WI38 (cell line): ENCODE results near the gene PKMYT1.

Experiments
- H3K4me3 ChIP-seq: 2 replicates; pipeline ENCODE4 v1.5.1; 2011; ENCODE audit warnings: low read depth, mild to moderate bottlenecking, control low read depth, low read length
- TF ChIP-seq, protein P1 (sequence below): IDR thresholded peaks from 2 replicates; pipeline ENCODE4 v1.5.1; 2012; ENCODE audit warnings: low read depth, mild to moderate bottlenecking, control low read depth, low read length

PKMYT1 gene

DNA sequence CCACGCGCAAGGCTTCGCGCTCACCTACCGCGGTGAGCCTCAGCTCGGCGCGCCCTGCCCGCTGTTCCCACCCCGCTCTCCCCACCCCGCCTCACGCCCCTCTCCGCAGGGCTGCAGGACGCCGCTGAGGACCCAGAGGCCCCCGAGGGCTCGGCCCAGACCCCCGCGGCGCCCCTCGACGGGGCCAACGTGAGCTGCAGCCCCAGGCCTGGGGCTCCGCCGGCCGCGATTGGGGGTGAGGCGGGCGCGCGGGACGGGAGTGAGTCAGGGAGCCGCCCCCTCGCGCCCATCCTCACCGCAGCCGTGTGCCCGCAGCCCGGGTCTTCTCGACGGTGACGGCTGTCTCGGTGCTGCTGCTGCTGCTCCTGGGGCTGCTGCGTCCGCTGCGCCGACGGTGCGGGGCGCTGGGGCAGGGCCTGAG lies 13.0 kb downstream of the PKMYT1 start:
- TF ChIP-seq, protein P1, sequence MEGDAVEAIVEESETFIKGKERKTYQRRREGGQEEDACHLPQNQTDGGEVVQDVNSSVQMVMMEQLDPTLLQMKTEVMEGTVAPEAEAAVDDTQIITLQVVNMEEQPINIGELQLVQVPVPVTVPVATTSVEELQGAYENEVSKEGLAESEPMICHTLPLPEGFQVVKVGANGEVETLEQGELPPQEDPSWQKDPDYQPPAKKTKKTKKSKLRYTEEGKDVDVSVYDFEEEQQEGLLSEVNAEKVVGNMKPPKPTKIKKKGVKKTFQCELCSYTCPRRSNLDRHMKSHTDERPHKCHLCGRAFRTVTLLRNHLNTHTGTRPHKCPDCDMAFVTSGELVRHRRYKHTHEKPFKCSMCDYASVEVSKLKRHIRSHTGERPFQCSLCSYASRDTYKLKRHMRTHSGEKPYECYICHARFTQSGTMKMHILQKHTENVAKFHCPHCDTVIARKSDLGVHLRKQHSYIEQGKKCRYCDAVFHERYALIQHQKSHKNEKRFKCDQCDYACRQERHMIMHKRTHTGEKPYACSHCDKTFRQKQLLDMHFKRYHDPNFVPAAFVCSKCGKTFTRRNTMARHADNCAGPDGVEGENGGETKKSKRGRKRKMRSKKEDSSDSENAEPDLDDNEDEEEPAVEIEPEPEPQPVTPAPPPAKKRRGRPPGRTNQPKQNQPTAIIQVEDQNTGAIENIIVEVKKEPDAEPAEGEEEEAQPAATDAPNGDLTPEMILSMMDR, result no peak
- no peak overlapping the region for H3K4me3 ChIP-seq

DNA sequence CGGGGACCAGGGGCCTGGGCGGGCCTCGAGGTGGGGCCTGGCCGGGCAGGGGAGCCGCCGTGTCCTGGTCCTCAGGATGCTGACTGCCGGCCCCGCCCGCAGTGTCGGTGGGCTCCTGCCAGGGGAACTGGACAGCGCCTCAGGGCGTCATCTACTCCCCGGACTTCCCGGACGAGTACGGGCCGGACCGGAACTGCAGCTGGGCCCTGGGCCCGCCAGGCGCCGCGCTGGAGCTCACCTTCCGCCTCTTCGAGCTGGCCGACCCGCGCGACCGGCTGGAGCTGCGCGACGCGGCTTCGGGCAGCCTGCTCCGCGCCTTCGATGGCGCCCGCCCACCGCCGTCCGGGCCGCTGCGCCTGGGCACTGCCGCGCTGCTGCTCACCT lies 13.4 kb downstream of the PKMYT1 start:
- TF ChIP-seq, protein P1, result no peak
- H3K4me3 ChIP-seq, result no peak overlapping the region

DNA sequence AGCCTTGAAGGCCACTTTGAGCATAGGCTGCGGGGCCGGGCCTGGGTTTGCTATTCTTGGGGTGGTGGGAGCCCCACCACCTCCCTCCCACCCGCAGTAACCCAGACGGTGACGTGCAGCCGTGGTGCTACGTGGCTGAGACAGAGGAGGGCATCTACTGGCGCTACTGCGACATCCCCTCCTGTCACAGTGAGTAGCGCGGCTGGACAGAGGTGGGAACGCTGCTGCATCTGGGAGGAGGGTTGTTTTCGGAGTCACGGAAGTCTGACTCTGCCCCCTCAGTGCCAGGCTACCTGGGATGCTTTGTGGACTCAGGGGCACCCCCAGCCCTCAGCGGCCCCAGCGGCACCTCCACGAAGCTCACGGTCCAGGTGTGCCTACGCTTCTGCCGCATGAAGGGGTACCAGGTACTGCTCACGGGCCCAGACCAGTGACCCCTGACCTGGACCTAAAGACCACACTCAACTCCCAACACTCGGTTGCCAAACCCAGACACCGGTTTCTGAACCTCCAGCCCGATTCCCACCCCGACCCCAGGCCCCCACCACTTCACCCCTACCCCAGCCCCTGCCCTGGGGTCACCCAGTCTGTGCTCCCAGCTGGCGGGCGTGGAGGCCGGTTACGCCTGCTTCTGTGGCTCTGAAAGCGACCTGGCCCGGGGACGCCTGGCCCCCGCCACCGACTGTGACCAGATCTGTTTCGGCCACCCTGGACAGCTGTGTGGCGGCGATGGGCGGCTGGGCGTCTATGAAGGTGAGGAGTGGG lies 14.0 kb downstream of the PKMYT1 start:
- H3K4me3 ChIP-seq, result no peak overlapping the region
- TF ChIP-seq, protein P1, result no peak

DNA sequence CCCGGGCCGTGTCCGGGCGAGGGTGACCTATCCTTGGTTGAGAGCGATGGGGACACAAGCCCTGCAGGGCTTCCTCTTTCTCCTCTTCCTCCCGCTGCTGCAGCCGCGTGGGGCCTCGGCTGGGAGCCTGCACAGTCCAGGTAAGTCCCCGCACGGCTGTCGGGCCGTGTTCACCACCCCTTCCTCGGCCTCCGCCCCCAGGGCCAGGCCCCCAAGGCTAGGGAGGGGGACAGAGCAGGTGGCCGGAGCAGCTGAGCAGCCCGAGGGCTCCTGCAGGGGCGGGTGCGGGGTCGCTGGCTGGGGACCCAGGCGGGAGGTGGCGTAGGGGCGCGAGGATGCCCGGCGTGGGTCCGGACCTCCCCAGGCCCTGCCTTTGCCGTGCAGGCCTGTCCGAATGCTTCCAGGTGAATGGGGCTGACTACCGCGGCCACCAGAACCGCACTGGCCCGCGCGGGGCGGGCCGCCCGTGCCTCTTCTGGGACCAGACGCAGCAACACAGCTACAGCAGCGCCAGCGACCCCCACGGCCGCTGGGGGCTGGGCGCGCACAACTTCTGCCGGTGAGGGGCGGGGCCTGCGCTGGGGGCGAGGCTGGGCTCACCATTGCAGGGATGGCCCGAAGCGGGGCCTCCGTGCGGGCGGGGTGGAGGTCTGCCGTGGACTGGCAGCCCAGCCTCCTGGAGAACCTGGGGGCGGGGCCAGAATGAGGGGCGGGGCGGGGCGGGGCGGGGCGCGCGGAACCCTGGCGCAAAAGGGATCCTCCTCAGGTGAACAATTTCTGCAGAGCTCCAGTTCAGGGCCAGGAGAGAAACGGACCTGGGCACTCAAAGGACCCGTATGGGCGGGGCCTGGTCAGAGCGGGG lies 15.5 kb downstream of the PKMYT1 start:
- TF ChIP-seq, protein P1, result no peak

DNA sequence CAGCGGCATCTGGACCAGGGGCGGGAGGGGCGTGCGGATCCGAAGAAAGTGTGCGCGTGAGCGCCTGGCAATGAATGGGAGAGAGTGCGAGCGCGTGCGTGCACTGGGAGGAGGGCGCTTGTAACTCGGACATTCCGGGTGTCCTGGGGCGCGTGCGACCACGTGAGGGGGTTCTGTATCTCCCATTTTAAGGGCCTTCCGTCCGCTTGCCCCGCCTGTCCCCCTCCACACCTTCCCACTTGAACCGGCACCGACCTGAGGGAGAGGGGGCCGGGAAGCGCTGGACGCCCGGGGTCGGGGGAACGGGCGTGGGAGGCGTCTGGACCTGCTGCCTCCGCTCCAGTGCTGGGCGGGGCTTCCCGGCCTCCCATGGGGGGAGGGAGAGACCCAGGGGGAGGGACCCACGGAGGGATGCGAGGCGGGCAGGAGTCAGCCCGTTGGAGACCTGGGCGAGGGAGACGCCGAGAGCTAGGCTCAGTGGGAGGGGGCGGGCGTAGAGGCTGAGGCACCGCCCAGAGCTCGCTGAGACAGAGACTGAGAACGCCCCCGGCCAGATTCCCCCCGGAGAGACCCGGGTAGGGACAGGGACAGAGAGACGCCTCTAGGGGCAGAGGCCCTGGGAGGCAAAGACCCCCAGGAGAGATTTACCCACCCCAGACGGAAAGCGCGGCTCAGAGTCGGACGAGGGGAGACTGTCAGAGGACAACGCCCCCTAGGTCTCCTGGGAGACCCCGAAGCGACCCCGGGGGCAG lies 16.3 kb downstream of the PKMYT1 start, which contains the start of gene KREMEN2:
TSS of gene KREMEN2 (plus strand) at position 553 of the 752 bp plus-strand sequence. CDS start 246 bp downstream, outside the sequence.
- TF ChIP-seq, protein P1, result no peak
- H3K4me3 ChIP-seq, result no peak within 1 kb of the TSS

More for the DNA sequence above, 15.5 kb downstream of the PKMYT1 start:
- H3K4me3 ChIP-seq, result no peak overlapping the region

DNA sequence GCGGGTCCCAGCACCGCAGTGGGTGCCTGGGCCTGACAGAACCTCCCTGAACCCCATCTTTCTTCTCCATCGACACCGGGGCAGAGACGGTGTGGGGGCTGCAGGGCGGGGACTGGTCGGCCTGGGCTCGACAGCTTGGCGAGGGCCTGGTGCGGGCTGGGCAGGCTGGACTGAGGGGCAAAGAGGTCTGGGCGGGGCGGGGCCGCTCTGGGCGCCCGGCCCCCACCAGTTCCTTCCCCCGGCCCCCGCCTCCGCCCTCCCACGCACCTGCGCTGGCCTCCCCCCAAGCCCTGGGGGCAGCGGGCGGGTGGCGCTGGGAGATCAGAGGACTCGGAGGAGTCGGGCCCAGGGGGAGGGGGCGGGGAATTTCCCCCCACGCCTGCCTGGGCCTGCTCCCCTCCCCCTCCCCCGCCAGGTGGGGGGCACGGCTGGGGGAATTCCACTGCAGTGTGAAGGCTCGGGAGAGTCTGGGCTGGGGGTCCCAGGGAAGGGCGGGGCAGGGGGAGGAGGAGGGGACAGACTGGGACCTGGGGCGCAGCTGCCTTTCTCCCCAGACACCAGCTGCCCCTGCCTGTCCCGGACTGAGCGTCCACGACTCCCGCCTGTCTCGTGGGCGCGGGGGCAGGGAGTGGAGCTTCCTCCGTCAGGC lies 17.0 kb downstream of the PKMYT1 start:
- TF ChIP-seq, protein P1, result no peak
- no peak overlapping the region for H3K4me3 ChIP-seq
